ENCODE measurements around the gene AKR1C2.
"Not testable (repeated sequence)": the region's sequence is repeated elsewhere in the genome, so short reads cannot be mapped to it uniquely, and the experiment has no call there.

The AKR1C2 gene

DNA sequence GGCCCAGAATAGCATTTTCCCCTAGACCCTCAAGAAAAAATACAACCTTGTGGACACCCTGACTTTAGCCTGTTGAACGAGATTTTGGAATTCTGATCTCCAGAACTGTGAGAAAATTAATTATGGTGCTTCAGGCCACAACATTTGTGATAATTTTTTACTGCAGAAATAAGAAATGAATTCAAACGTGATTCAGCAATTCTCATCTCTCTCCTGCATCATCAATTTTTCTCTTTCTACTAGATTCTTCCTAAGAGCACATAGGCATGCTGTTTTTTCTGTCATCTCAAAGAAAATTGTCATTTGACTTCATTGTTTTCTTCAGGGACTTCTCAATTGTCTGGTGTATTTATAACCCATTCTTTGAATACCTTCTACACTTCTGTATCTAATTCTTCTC is 8.9 kb upstream of the AKR1C2 start:
- DNase-seq (ENCODE audit: insufficient read length, low spot score) = no peak
- TF ChIP-seq SPI1 (IDR thresholded peaks at IDR 0.05; ENCODE audit: low read depth, low read length) (no peak), PAX5 (IDR thresholded peaks at IDR 0.05; ENCODE audit: insufficient read depth, low read length, severe bottlenecking) (no peak), POU2F2 (IDR thresholded peaks at IDR 0.05; ENCODE audit: low read depth, low read length) (no peak), POLR2A (IDR thresholded peaks at IDR 0.05; ENCODE audit: low read depth, low read length) (no peak)
- FAIRE-seq = no peak

DNA sequence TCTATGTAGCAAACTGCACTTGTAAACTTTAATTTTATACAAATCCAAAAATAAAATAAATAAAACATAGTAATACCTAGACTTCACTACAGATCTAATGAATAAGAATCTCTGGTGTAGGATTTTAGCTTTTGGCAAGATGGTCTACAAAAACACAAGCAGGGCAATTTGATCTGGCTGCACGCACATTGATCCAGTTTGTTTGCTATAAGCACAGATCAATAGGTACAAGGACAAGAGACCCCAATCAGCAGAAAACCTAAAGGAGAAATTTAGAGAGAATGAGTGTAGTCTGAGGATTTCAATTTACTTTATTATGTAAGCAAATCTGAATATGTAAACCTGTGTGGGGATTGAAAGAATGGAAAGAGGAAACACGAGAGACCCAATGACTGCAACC is 7.7 kb upstream of the AKR1C2 start:
- DNase-seq (ENCODE audit: insufficient read length, low spot score); FAIRE-seq: not testable (repeated sequence)

GRCh38 chr10:5010043-5010442 is 6.4 kb upstream of the AKR1C2 start:
- not testable (repeated sequence) for DNase-seq (ENCODE audit: insufficient read length, low spot score); FAIRE-seq

- not testable (repeated sequence) for DNase-seq (ENCODE audit: insufficient read length, low spot score); FAIRE-seq
These were observed 5.3 kb upstream of the AKR1C2 start for GRCh38 chr10:5008857-5009548.

DNA sequence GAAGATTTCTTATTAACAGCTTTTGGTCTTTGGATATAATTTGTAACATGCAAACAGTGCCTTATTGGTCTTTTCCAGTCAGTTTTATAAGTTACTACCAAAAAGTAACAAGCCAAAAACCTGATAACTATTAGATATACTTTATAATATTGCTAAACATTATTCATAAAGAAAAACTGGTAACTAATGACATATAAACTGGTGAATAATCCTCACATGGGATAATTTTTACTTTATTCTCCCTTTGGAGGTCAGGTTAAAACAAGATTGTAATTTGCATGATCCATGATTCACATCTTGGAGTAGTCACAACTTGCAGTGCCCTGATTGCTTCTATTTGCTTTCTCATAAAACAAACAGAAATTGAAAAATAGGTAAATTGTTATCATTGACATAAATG is 844 bp upstream of the AKR1C2 start:
- FAIRE-seq; DNase-seq (ENCODE audit: insufficient read length, low spot score): not testable (repeated sequence)

DNA sequence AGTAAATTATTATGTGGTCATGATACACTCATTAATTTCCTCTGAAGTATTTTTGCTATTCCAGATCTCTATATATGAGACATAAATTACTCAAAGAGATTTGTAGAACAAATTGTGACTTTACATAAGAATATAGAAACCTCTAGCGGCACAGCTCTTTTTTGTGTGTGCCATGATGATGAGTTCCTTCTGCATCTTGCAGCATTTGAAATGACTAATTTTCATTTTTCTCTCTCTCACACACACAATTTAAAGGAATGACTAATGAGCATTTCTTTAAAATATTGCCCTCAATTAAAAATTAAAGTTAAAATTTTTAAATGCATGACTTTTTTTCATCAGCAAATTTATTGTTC is 351 bp upstream of the AKR1C2 start:
- DNase-seq (ENCODE audit: insufficient read length, low spot score); FAIRE-seq: not testable (repeated sequence)

- DNase-seq (ENCODE audit: insufficient read length, low spot score) (no peak), FAIRE-seq (no peak)
- TF ChIP-seq PAX5 (IDR thresholded peaks at IDR 0.05; ENCODE audit: insufficient read depth, low read length, severe bottlenecking) = no peak
These were observed 1.5 kb downstream of the AKR1C2 start for GRCh38 chr10:5002013-5002727.

DNA sequence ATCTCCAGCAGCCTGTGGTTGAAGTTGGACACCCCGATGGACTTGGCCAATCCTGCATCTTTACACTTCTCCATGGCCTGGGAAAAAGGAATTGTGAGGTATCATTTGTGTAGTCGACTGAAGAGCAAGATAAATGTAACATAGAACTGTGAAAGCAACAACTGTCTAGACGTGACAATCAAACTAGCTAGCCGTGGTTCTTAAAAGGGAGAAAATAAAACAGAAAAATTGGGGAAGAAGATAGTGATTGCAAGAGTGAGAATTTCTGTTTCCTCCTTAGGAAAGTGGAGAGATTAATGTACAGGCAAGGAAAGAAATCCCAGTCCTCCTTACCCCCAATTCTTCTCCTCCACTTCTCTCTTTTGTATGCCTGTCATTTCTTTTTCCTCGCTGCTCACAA is 5.0 kb downstream of the AKR1C2 start:
- FAIRE-seq = no peak
- TF ChIP-seq POU2F2 (IDR thresholded peaks at IDR 0.05; ENCODE audit: low read depth, low read length) (no peak), POLR2A (IDR thresholded peaks at IDR 0.05; ENCODE audit: low read depth, low read length) (no peak), POLR2AphosphoS5 (IDR thresholded peaks at IDR 0.05; ENCODE audit: low read depth, low read length) (no peak), SPI1 (IDR thresholded peaks at IDR 0.05; ENCODE audit: low read depth, low read length) (no peak), PAX5 (IDR thresholded peaks at IDR 0.05; ENCODE audit: insufficient read depth, low read length, severe bottlenecking) (no peak), TAF1 (IDR thresholded peaks at IDR 0.05; ENCODE audit: low read depth, low read length) (no peak)
- no peak for DNase-seq (ENCODE audit: insufficient read length, low spot score)

DNA sequence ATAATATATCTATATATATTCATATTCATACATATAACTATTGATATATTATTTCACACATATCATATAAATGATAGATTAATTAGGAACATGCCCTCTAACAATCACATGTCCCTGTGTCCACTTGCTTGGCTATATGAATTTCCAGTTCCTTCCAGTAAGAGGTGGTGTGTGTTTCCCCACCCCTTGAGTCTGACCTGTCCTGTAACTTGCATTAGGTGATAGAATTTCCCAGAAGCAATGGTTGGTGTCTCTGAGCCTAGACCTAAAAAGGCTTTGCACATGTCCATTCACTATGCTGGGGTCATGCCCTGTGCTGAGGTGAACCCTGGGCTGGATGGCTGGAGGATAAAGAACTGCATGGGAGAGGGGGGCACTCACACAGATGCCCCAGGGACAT is 9.4 kb downstream of the AKR1C2 start:
- peak; percentile 13 for FAIRE-seq
- not testable (repeated sequence) for DNase-seq (ENCODE audit: insufficient read length, low spot score)

GRCh38 chr10:4992564-4992963 is 11.1 kb downstream of the AKR1C2 start:
- FAIRE-seq; DNase-seq (ENCODE audit: insufficient read length, low spot score): not testable (repeated sequence)

GRCh38 chr10:4991463-4991862 is 12.2 kb downstream of the AKR1C2 start:
- not testable (repeated sequence) for DNase-seq (ENCODE audit: insufficient read length, low spot score); FAIRE-seq

- DNase-seq (ENCODE audit: insufficient read length, low spot score) (no peak), FAIRE-seq (no peak)
- TF ChIP-seq TAF1 (IDR thresholded peaks at IDR 0.05; ENCODE audit: low read depth, low read length) (no peak), POU2F2 (IDR thresholded peaks at IDR 0.05; ENCODE audit: low read depth, low read length) (no peak), POLR2A (IDR thresholded peaks at IDR 0.05; ENCODE audit: low read depth, low read length) (no peak), PAX5 (IDR thresholded peaks at IDR 0.05; ENCODE audit: insufficient read depth, low read length, severe bottlenecking) (no peak), SPI1 (IDR thresholded peaks at IDR 0.05; ENCODE audit: low read depth, low read length) (no peak), POLR2AphosphoS5 (IDR thresholded peaks at IDR 0.05; ENCODE audit: low read depth, low read length) (no peak)
These were observed 13.4 kb downstream of the AKR1C2 start for GRCh38 chr10:4990217-4990616.

DNA sequence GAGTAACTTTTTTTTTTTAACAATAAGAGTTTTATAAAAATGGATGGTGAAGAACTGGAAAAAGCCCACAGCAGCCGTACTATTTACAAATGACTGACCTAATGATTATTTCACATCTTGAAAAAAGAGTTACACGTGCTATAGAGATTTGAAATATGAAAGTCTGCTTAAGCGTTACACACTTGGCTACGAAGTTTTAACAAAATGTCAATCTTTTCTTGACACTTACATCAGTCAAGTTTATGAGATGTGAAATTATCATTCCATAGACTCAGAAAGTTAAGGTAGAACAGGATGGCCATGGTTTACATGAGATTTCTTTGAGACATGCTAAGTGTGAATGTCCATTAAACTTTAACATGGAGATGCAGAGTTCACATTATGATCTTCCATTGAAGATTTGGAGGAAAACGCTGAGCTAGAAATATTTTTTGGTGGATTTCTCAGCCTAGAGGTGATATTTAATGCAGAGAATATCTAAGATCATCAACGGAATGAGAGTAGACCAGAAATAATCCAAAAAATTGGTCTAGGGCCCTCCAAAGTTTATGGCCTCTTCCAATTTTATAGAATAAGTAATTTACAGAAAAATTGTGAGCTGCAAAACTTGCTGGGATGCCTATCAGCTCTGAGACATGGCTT is 15.5 kb downstream of the AKR1C2 start:
- not testable (repeated sequence) for FAIRE-seq; DNase-seq (ENCODE audit: insufficient read length, low spot score)

All from GM12891 (cell line).